ENCODE results near the gene TAGAP. TPM values are rescaled to one million over a fixed set of nuclear protein-coding genes. Genes with fewer than 3 reads are reported as not detected.
A peak's percentile ranks its signal among the peaks of the same experiment; 100 is the strongest.
"Not testable (repeated sequence)": the region's sequence is repeated elsewhere in the genome, so short reads cannot be mapped to it uniquely, and the experiment has no call there.

Gene TAGAP
- total and polyA plus RNA-seq, 4 experiments from 2014 or later, result 160 to 276 (median 188) TPM

DNA sequence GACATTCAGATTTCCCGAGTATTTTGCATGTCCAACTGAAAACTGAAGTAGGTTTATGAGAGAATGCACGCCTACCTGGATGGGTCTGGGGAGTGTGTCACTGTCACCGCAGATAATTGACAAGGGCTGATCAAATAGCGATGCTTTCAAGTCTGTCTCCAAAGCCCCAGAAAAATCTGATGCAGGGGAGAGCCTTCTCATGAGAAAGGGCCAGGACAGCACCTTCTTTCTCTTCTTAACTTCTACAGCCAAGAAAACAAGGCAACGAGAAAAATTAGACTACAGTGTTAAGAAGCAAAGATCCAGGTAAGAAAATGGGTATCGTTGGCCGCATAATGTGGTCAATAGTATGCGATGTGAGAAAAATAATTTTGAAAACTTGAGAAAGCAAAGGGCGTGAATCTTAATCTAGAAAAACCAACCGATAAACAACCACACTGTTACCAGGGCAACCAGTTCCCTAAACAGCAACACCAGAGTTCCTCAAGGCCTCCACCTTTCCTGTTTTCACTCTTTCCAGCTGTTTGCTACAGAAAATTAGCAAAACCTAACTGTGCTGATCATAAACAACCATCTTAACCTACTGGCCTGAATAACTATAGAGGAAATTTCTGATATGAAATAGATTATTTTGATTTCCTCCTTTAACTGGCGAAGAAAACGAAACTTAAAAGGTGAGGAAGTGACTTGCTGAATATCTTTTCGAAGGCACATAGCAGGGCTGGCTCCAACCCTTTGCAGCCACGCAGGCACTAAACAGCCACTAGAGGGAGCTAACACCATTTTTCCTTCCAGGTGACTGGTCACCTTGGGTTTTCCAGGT, 2.6 kb downstream of the TAGAP start:
- peak overlapping the region; percentile 99 to 100 (median 100) for H3K4me3 Mint-ChIP-seq
- POLR2A ChIA-PET (ENCODE audit: partially characterized antibody), result interaction anchor here (1.0 to 17.5 kb wide), 11 partner anchors 10 to 173 kb away, joined by 3 to 651 read pairs (median 11); partner anchors contain the start of gene RSPH3
- CTCF ChIA-PET (ENCODE audit: partially characterized antibody), result interaction anchor here (0.7 to 14.2 kb wide), 14 partner anchors 10 to 92 kb away, joined by 3 to 333 read pairs (median 5); no protein-coding TSS in a partner anchor
- H3K9me3 Mint-ChIP-seq, result peaks cover 0 to 3% (median 0%) of the 10 kb centered on the region in 8 donors
- H3K36me3 Mint-ChIP-seq, result peaks cover 74 to 75% of the 10 kb centered on the region in 2 donors
- H3K27ac ChIP-seq (ENCODE audit: low read depth, low read length), result peak overlapping the region; percentile 82
- no peaks in the 10 kb centered on the region for H3K27me3 ChIP-seq (ENCODE audit: insufficient read depth, low read length)
- H3K4me1 Mint-ChIP-seq, result peaks cover 45 to 88% (median 59%) of the 10 kb centered on the region in 4 donors
- peaks cover 0 to 2% of the 10 kb centered on the region in 2 donors for H3K27me3 Mint-ChIP-seq
- intact Hi-C loops (cut with micrococcal nuclease), result loop anchor here (1.0 to 5.0 kb wide), 9 partner anchors 20 to 389 kb away; no protein-coding TSS in a partner anchor
- peak overlapping the region; percentile 77 to 79 for H3K4me3 ChIP-seq (ENCODE audit: low read length in 2 of 2)
- H3K27ac Mint-ChIP-seq, result peak overlapping the region; percentile 98 to 100 (median 99)
- H3K9me3 ChIP-seq (ENCODE audit: control insufficient read depth in 1 of 2, low read length in 2 of 2), result no peaks in the 10 kb centered on the region
- H3K36me3 ChIP-seq (ENCODE audit: insufficient read depth, low read length), result peaks cover 56% of the 10 kb centered on the region
- peak; percentile 90 to 96 (median 93) for DNase-seq
- peaks cover 66% of the 10 kb centered on the region for H3K4me1 ChIP-seq (ENCODE audit: insufficient read depth, low read length)

DNA sequence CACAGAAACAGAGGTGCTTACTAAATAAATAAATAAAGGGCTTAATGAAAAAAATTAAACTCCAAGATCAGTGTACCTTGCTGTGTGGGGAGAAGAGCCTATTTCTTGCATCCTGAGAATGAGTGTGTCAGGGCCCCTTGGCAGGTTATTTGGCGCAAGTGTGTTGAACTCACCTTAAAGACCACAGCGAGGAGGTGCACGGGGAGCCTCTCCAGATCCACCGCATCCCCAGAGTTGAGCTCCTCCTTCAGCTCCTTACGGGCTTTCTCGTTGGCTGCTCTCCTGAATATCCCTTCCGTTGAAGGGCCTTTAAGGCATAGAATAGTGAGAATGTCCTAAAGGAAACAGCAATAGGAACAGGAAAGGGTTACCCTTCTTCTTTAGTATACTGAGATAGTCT, 3.6 kb downstream of the TAGAP start:
- Histone ChIP-seq H3K36me3 (ENCODE audit: insufficient read depth, low read length) (peaks cover 64% of the 10 kb centered on the region), H3K27me3 (ENCODE audit: insufficient read depth, low read length) (no peaks in the 10 kb centered on the region), H3K9me3 (ENCODE audit: control insufficient read depth in 1 of 2, low read length in 2 of 2) (no peaks in the 10 kb centered on the region), H3K4me3 (ENCODE audit: low read length in 2 of 2) (peak overlapping the region; percentile 68 to 79), H3K27ac (ENCODE audit: low read depth, low read length) (peak overlapping the region; percentile 82), H3K4me1 (ENCODE audit: insufficient read depth, low read length) (peaks cover 69% of the 10 kb centered on the region)
- no peak for DNase-seq
- CTCF ChIA-PET (ENCODE audit: partially characterized antibody), result interaction anchor here (0.9 to 14.2 kb wide), 10 partner anchors 9 to 93 kb away, joined by 3 to 333 read pairs (median 15); no protein-coding TSS in a partner anchor
- intact Hi-C loops (cut with micrococcal nuclease), result loop anchor here (5.0 kb wide), 1 partner anchor 189 kb away; no protein-coding TSS in a partner anchor
- Mint-ChIP-seq H3K9me3 (peaks cover 0 to 3% (median 0%) of the 10 kb centered on the region in 8 donors), H3K27me3 (peaks cover 0 to 2% of the 10 kb centered on the region in 2 donors), H3K4me3 (peak overlapping the region; percentile 99 to 100 (median 100)), H3K4me1 (peaks cover 44 to 91% (median 61%) of the 10 kb centered on the region in 4 donors), H3K27ac (peak overlapping the region; percentile 98 to 100 (median 99)), H3K36me3 (peaks cover 81 to 82% of the 10 kb centered on the region in 2 donors)
- POLR2A ChIA-PET (ENCODE audit: partially characterized antibody), result interaction anchor here (1.3 to 17.5 kb wide), 8 partner anchors 9 to 172 kb away, joined by 6 to 651 read pairs (median 23); partner anchors contain the start of gene RSPH3

DNA sequence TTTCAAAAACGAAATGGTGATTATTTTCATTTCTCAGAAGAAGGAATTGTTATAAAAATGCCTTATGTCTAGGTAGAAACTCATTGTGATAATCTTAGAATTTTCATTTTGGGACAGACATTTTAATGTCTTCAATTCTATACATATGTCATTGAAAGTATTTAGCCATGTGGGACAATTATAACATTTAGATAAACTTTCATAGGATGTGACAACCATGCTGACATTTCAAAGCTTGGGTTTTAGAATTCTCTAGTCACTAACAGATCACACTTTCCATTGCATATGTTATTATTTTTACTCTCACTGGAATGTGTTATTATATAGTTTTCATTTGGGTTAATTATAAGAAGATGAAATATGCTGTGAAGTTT, 4.9 kb downstream of the TAGAP start:
- Histone ChIP-seq H3K27ac (ENCODE audit: low read depth, low read length) (peak overlapping the region; percentile 82), H3K9me3 (ENCODE audit: control insufficient read depth in 1 of 2, low read length in 2 of 2) (no peaks in the 10 kb centered on the region), H3K4me1 (ENCODE audit: insufficient read depth, low read length) (peaks cover 70% of the 10 kb centered on the region), H3K27me3 (ENCODE audit: insufficient read depth, low read length) (no peaks in the 10 kb centered on the region), H3K36me3 (ENCODE audit: insufficient read depth, low read length) (peaks cover 77% of the 10 kb centered on the region), H3K4me3 (ENCODE audit: low read length in 2 of 2) (peak overlapping the region; percentile 68 to 79)
- H3K4me1 Mint-ChIP-seq, result peaks cover 43 to 90% (median 62%) of the 10 kb centered on the region in 4 donors
- H3K27me3 Mint-ChIP-seq, result peaks cover 0 to 2% of the 10 kb centered on the region in 2 donors
- H3K36me3 Mint-ChIP-seq, result peaks cover 90 to 95% of the 10 kb centered on the region in 2 donors
- POLR2A ChIA-PET (ENCODE audit: partially characterized antibody), result interaction anchor here (0.6 to 17.5 kb wide), 9 partner anchors 10 to 186 kb away, joined by 3 to 651 read pairs (median 7); partner anchors contain the start of gene RSPH3
- peaks cover 0 to 3% (median 0%) of the 10 kb centered on the region in 8 donors for H3K9me3 Mint-ChIP-seq
- no peak for DNase-seq
- CTCF ChIA-PET (ENCODE audit: partially characterized antibody), result interaction anchor here (0.9 to 14.2 kb wide), 6 partner anchors 20 to 380 kb away, joined by 3 to 333 read pairs (median 8); no protein-coding TSS in a partner anchor
- intact Hi-C loops (cut with micrococcal nuclease), result loop anchor here (2.0 to 5.0 kb wide), 2 partner anchors 21 to 188 kb away; no protein-coding TSS in a partner anchor
- H3K27ac Mint-ChIP-seq, result peak overlapping the region; percentile 93 to 100 (median 99)
- peak overlapping the region; percentile 99 to 100 (median 100) for H3K4me3 Mint-ChIP-seq

DNA sequence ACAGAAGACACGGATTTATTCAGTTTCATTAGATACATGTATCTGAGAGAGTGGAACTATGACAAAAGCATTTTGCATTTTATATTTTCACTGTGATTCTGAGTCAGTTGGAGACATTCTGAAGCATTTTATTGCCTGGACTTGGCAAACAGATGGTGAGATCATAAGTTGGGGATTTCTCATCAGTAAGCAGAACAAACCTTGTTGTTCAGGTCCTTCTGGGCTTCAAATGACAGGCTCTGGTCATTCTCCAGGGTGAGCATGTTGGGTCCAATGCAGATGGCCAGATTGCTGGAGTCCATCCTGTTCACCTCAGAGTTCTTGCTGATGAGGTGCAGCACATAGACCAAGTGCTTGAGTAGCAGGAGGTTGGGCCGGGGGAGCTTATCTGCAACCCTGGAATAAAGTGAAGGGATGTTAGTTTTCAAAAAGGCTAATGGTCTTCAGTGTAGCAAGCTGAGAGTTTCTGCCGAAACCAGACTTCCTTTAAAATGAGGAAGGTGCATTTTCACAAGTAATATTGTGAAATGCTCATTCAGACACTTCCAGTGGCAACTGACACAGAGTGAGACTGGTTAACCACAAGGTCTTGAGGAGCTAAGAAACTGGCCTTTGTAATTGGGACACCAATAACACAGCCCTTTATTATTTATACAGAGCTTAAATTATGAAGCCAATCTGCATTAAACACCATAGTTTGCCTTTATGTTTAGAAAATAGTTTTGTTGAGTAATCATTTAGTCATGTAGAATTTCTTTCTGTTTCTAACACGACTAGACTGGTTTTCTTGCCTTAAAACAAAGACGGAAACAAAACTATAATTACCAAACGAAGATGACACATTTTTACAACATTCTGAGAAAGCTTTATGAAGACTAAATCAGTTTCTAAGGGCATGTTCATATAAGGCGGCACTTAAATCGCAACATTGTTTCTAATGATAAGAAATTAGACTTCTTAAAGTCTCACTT, 5.6 kb downstream of the TAGAP start:
- Mint-ChIP-seq H3K4me3 (peak overlapping the region; percentile 99 to 100 (median 100)), H3K36me3 (peaks cover 87 to 92% of the 10 kb centered on the region in 2 donors), H3K27me3 (no peaks in the 10 kb centered on the region), H3K27ac (peak overlapping the region; percentile 93 to 100 (median 99)), H3K9me3 (no peaks in the 10 kb centered on the region), H3K4me1 (peaks cover 43 to 87% (median 62%) of the 10 kb centered on the region in 4 donors)
- peak in 4 of 5 donors; percentile 38 to 64 (median 44) for DNase-seq
- CTCF ChIA-PET (ENCODE audit: partially characterized antibody), result interaction anchor here (0.9 to 14.2 kb wide), 7 partner anchors 19 to 379 kb away, joined by 3 to 333 read pairs (median 4); no protein-coding TSS in a partner anchor
- Histone ChIP-seq H3K4me3 (ENCODE audit: low read length in 2 of 2) (peak overlapping the region; percentile 32 to 79), H3K4me1 (ENCODE audit: insufficient read depth, low read length) (peaks cover 75% of the 10 kb centered on the region), H3K27me3 (ENCODE audit: insufficient read depth, low read length) (no peaks in the 10 kb centered on the region), H3K36me3 (ENCODE audit: insufficient read depth, low read length) (peaks cover 77% of the 10 kb centered on the region), H3K27ac (ENCODE audit: low read depth, low read length) (peak overlapping the region; percentile 82), H3K9me3 (ENCODE audit: control insufficient read depth in 1 of 2, low read length in 2 of 2) (no peaks in the 10 kb centered on the region)
- intact Hi-C loops (cut with micrococcal nuclease), result loop anchor here (2.0 kb wide), 1 partner anchor 20 kb away; no protein-coding TSS in a partner anchor
- POLR2A ChIA-PET (ENCODE audit: partially characterized antibody), result interaction anchor here (0.7 to 17.5 kb wide), 10 partner anchors 9 to 186 kb away, joined by 4 to 651 read pairs (median 6); partner anchors contain the start of gene RSPH3

DNA sequence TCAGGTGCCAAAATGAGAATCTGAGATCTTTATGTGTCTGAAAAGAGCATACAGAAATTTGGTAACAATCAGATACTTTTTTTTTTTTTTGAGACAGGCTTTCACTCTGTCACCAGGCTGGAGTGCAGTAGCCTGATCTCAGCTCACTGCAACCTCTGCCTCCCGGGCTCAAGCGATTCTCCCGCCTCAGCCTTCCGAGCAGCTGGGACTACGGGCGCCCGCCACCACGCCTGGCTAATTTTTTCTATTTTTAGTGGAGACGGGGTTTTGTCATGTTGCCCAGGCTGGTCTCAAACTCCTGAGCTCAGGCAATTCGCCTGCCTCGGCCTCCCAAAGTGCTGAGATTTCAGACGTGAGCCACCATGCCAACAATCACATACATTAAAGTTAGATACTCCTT, 6.5 kb downstream of the TAGAP start:
- POLR2A ChIA-PET (ENCODE audit: partially characterized antibody), result interaction anchor here (0.7 to 17.5 kb wide), 8 partner anchors 21 to 185 kb away, joined by 3 to 651 read pairs (median 4); no protein-coding TSS in a partner anchor
- CTCF ChIA-PET (ENCODE audit: partially characterized antibody), result interaction anchor here (1.6 to 14.2 kb wide), 4 partner anchors 20 to 68 kb away, joined by 4 to 333 read pairs (median 112); no protein-coding TSS in a partner anchor

More for the DNA sequence above, 6.5 kb downstream of the TAGAP start:
- not testable (repeated sequence) for H3K9me3 Mint-ChIP-seq; H3K27me3 Mint-ChIP-seq; H3K27me3 ChIP-seq (ENCODE audit: insufficient read depth, low read length); H3K9me3 ChIP-seq (ENCODE audit: control insufficient read depth in 1 of 2, low read length in 2 of 2); DNase-seq; H3K4me3 ChIP-seq (ENCODE audit: low read length in 2 of 2)
- Histone ChIP-seq H3K4me1 (ENCODE audit: insufficient read depth, low read length) (peaks cover 75% of the 10 kb centered on the region), H3K36me3 (ENCODE audit: insufficient read depth, low read length) (peaks cover 75% of the 10 kb centered on the region), H3K27ac (ENCODE audit: low read depth, low read length) (peak overlapping the region; percentile 40)
- peaks cover 78 to 87% of the 10 kb centered on the region in 2 donors for H3K36me3 Mint-ChIP-seq
- H3K27ac Mint-ChIP-seq, result peak overlapping the region in 6 of 7 donors; percentile 36 to 100 (median 99)
- intact Hi-C loops (cut with micrococcal nuclease), result loop anchor here (2.0 kb wide), 1 partner anchor 20 kb away; no protein-coding TSS in a partner anchor
- peak overlapping the region in 7 of 8 donors; percentile 20 to 100 (median 71) for H3K4me3 Mint-ChIP-seq
- H3K4me1 Mint-ChIP-seq, result peaks cover 43 to 84% (median 65%) of the 10 kb centered on the region in 4 donors

Measured in CD4-positive, alpha-beta memory T cell (primary cell).